Testis (tissue), 2 donors: ENCODE measurements around the gene BPTF.

Experiments
- POLR2A ChIP-seq: fragments of 450-650 bp; IDR thresholded peaks from one replicate; pipeline ENCODE4 v1.6.1; 2017; ENCODE audit warnings: antibody characterized with exemption, mild to moderate bottlenecking, moderate library complexity
- TF ChIP-seq, protein P1 (sequence below), 3 experiments: fragments of 450-650 bp in 2 of 3; fragments of 200-600 bp in 1 of 3; sonication (generic) in 1 of 3; IDR thresholded peaks; one replicate each; pipeline ENCODE4 v1.5.1; 2016 to 2019; ENCODE audit warnings: antibody characterized with exemption in 3 of 3, mild to moderate bottlenecking in 2 of 3, moderate library complexity in 1 of 3

DNA sequence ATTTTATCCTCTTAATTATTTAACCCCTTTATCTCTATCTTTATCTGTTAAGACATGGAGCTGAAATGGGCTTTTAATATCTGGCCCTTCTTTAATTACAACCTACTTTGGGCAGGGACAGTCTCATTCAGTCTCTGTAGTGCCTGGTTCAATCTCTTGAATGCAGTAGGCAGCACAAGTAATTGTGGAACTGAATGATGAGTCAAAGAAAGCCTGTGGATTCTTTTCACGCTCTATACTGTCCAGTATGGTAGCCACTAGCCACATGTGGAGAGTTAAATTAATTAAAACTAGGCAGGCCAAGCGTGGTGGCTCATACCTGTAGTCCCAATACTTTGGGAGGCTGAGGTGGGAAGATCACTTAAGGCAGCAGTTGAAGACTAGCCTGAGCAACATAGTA is 9.3 kb downstream of the BPTF start:
- TF ChIP-seq, protein P1, sequence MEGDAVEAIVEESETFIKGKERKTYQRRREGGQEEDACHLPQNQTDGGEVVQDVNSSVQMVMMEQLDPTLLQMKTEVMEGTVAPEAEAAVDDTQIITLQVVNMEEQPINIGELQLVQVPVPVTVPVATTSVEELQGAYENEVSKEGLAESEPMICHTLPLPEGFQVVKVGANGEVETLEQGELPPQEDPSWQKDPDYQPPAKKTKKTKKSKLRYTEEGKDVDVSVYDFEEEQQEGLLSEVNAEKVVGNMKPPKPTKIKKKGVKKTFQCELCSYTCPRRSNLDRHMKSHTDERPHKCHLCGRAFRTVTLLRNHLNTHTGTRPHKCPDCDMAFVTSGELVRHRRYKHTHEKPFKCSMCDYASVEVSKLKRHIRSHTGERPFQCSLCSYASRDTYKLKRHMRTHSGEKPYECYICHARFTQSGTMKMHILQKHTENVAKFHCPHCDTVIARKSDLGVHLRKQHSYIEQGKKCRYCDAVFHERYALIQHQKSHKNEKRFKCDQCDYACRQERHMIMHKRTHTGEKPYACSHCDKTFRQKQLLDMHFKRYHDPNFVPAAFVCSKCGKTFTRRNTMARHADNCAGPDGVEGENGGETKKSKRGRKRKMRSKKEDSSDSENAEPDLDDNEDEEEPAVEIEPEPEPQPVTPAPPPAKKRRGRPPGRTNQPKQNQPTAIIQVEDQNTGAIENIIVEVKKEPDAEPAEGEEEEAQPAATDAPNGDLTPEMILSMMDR (IDR thresholded peaks at IDR 0.05): no peak
- no peak for TF ChIP-seq POLR2A
